Measurements from ENCODE around the gene IP6K3.

IP6K3 gene

DNA sequence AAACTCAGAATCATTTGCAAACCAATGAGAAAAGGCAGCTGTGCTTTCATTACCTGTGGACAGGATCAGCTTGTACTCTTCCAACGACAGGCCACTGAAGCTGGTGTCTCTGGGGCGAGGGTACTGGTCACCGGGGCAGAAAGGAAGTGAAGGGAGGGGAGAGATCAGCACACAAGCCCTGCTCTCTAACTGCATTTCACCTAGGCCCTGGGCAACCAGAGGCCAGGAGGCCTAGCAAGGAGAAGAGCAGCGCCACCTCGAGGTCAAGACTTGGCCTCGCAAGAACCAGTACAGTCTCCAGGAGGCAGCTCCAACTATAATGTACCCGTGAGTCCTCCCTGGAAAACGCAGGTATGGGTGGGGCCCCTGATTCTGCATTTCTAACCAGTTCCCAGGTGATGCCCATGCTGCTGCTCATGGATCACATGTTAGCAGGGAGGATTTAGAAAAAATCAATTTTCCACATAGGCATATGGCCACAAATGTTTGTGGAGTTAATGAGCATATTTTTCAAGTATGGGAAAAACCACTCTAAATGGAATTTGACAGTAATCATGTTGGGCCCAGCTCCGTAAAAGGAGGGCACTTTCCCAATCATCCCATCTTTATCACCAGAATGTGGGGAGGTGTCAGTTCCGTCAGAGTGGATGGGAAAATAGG lies 46.2 kb downstream of the IP6K3 start:
- Histone ChIP-seq H3K36me3 (ENCODE audit: insufficient read depth, insufficient read length, low read length) (peaks cover 78% of the 10 kb centered on the region), H3K27me3 (ENCODE audit: insufficient read depth, insufficient read length) (no peaks in the 10 kb centered on the region), H3K9ac (ENCODE audit: insufficient read length, low read depth) (no peak overlapping the region), H3K4me3 (ENCODE audit: insufficient read length, low read depth) (no peak overlapping the region), H3K9me3 (ENCODE audit: insufficient read depth, low read length) (no peaks in the 10 kb centered on the region), H3K4me1 (ENCODE audit: insufficient read depth, insufficient read length) (peaks cover 8% of the 10 kb centered on the region)
- DNase-seq (ENCODE audit: low read depth, low spot score), result peak; percentile 68
- no peak for TF ChIP-seq SUZ12 (IDR thresholded peaks at IDR 0.05; ENCODE audit: extremely low read depth, insufficient read depth, insufficient read length)
- no peak for TF ChIP-seq ZNF274 (IDR thresholded peaks at IDR 0.05; ENCODE audit: low read depth, low read length)
- TF ChIP-seq YY1 (IDR thresholded peaks at IDR 0.05; ENCODE audit: insufficient read depth, insufficient read length), result no peak

GRCh38 chr6:33699739-33700138 lies 47.0 kb downstream of the IP6K3 start:
- DNase-seq (ENCODE audit: low read depth, low spot score), result no peak
- Histone ChIP-seq H3K9me3 (ENCODE audit: insufficient read depth, low read length) (no peaks in the 10 kb centered on the region), H3K36me3 (ENCODE audit: insufficient read depth, insufficient read length, low read length) (peaks cover 85% of the 10 kb centered on the region), H3K4me3 (ENCODE audit: insufficient read length, low read depth) (no peak overlapping the region), H3K4me1 (ENCODE audit: insufficient read depth, insufficient read length) (peaks cover 10% of the 10 kb centered on the region), H3K9ac (ENCODE audit: insufficient read length, low read depth) (no peak overlapping the region), H3K27me3 (ENCODE audit: insufficient read depth, insufficient read length) (no peaks in the 10 kb centered on the region)
- TF ChIP-seq SUZ12 (IDR thresholded peaks at IDR 0.05; ENCODE audit: extremely low read depth, insufficient read depth, insufficient read length) (no peak), ZNF274 (IDR thresholded peaks at IDR 0.05; ENCODE audit: low read depth, low read length) (no peak), YY1 (IDR thresholded peaks at IDR 0.05; ENCODE audit: insufficient read depth, insufficient read length) (no peak)

- Histone ChIP-seq H3K4me1 (ENCODE audit: insufficient read depth, insufficient read length) (peaks cover 10% of the 10 kb centered on the region), H3K4me3 (ENCODE audit: insufficient read length, low read depth) (no peak overlapping the region), H3K9me3 (ENCODE audit: insufficient read depth, low read length) (no peaks in the 10 kb centered on the region), H3K27me3 (ENCODE audit: insufficient read depth, insufficient read length) (no peaks in the 10 kb centered on the region), H3K9ac (ENCODE audit: insufficient read length, low read depth) (no peak overlapping the region), H3K36me3 (ENCODE audit: insufficient read depth, insufficient read length, low read length) (peaks cover 83% of the 10 kb centered on the region)
- DNase-seq (ENCODE audit: low read depth, low spot score), result no peak
- TF ChIP-seq SUZ12 (IDR thresholded peaks at IDR 0.05; ENCODE audit: extremely low read depth, insufficient read depth, insufficient read length), result no peak
- no peak for TF ChIP-seq YY1 (IDR thresholded peaks at IDR 0.05; ENCODE audit: insufficient read depth, insufficient read length)
- TF ChIP-seq ZNF274 (IDR thresholded peaks at IDR 0.05; ENCODE audit: low read depth, low read length), result no peak
Observed at GRCh38 chr6:33699131-33699530, 47.6 kb downstream of the IP6K3 start.

GRCh38 chr6:33698494-33698893 lies 48.2 kb downstream of the IP6K3 start:
- no peak overlapping the region for H3K4me3 ChIP-seq (ENCODE audit: insufficient read length, low read depth)
- H3K9ac ChIP-seq (ENCODE audit: insufficient read length, low read depth), result no peak overlapping the region
- H3K27me3 ChIP-seq (ENCODE audit: insufficient read depth, insufficient read length), result no peaks in the 10 kb centered on the region
- peaks cover 85% of the 10 kb centered on the region for H3K36me3 ChIP-seq (ENCODE audit: insufficient read depth, insufficient read length, low read length)
- peaks cover 10% of the 10 kb centered on the region for H3K4me1 ChIP-seq (ENCODE audit: insufficient read depth, insufficient read length)
- TF ChIP-seq YY1 (IDR thresholded peaks at IDR 0.05; ENCODE audit: insufficient read depth, insufficient read length), result no peak
- no peak for TF ChIP-seq SUZ12 (IDR thresholded peaks at IDR 0.05; ENCODE audit: extremely low read depth, insufficient read depth, insufficient read length)
- TF ChIP-seq ZNF274 (IDR thresholded peaks at IDR 0.05; ENCODE audit: low read depth, low read length), result no peak
- H3K9me3 ChIP-seq (ENCODE audit: insufficient read depth, low read length), result no peaks in the 10 kb centered on the region
- DNase-seq (ENCODE audit: low read depth, low spot score), result no peak

DNA sequence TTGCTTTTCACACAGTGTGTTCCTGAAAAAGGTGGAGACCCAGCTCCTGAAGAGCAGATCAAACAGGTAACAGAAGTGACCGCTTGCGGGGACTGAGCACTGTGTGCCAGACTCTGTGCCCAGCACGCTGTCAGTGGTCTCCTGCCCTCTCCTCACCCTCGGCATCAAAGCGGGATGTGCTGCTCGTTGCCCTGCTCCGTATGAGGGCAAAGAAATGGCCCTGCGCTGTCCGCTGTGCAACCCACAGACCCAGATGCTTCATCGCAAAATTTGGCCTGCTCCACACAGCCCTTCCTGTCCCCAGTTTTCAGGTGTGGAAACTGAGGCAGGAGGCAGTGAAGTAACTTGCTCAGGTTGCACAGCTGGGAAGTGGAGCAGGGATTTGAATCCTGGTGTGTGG lies 48.9 kb downstream of the IP6K3 start:
- no peaks in the 10 kb centered on the region for H3K27me3 ChIP-seq (ENCODE audit: insufficient read depth, insufficient read length)
- no peak overlapping the region for H3K9ac ChIP-seq (ENCODE audit: insufficient read length, low read depth)
- no peak overlapping the region for H3K4me3 ChIP-seq (ENCODE audit: insufficient read length, low read depth)
- no peaks in the 10 kb centered on the region for H3K9me3 ChIP-seq (ENCODE audit: insufficient read depth, low read length)
- H3K4me1 ChIP-seq (ENCODE audit: insufficient read depth, insufficient read length), result peaks cover 10% of the 10 kb centered on the region
- TF ChIP-seq YY1 (IDR thresholded peaks at IDR 0.05; ENCODE audit: insufficient read depth, insufficient read length) (no peak), ZNF274 (IDR thresholded peaks at IDR 0.05; ENCODE audit: low read depth, low read length) (no peak), SUZ12 (IDR thresholded peaks at IDR 0.05; ENCODE audit: extremely low read depth, insufficient read depth, insufficient read length) (no peak)
- DNase-seq (ENCODE audit: low read depth, low spot score), result no peak
- peaks cover 87% of the 10 kb centered on the region for H3K36me3 ChIP-seq (ENCODE audit: insufficient read depth, insufficient read length, low read length)

DNA sequence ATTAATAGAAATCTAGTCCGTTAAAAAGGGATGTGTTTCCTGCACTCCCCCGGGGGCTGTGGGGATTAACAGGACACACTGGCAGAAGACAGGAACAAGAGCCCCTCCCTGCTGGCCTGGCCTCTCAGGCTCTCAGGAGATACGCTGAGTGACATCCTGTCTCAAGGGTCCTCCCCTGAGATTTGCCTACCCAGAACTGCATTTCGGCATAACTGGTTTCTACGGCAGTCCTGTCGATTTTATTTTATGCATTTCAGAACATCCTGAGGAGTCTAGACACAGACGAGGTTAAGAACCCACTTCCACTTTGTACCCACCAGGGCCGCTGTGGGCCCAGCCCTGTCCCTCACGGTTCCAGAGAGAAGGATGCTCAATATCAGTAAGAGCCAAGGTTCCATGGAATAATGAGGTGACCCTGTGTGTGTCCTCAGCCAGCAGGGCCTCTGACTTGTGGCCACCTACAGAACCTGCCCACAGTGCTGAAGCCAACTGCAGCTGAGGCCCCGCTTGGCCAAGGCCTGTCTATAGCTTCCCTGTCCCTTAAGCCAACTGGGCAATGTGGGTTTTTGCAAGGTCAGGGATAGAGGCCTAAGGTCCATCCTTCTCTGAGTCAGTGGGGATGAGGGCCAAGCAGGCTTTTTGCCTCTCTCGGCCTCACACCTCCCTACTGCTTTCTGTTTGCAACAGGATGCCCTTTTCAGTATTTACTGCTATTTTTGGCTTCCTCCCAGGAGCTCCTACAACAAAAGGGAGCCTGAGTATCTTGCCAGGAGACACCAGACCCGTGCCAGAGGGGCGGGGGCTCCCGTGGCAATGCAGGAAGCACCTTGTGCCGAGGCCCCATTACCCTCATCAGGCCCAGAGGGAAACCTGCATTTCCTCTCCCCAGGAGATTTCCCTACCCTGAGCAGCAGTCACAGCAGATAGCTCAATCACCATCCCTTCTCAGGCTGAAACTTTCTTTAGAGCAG lies 49.9 kb downstream of the IP6K3 start:
- Histone ChIP-seq H3K27me3 (ENCODE audit: insufficient read depth, insufficient read length) (no peaks in the 10 kb centered on the region), H3K9me3 (ENCODE audit: insufficient read depth, low read length) (no peaks in the 10 kb centered on the region), H3K9ac (ENCODE audit: insufficient read length, low read depth) (peak overlapping the region; percentile 26), H3K36me3 (ENCODE audit: insufficient read depth, insufficient read length, low read length) (peaks cover 87% of the 10 kb centered on the region), H3K4me1 (ENCODE audit: insufficient read depth, insufficient read length) (peaks cover 13% of the 10 kb centered on the region), H3K4me3 (ENCODE audit: insufficient read length, low read depth) (no peak overlapping the region)
- no peak for DNase-seq (ENCODE audit: low read depth, low spot score)
- TF ChIP-seq YY1 (IDR thresholded peaks at IDR 0.05; ENCODE audit: insufficient read depth, insufficient read length) (no peak), SUZ12 (IDR thresholded peaks at IDR 0.05; ENCODE audit: extremely low read depth, insufficient read depth, insufficient read length) (no peak)

- DNase-seq (ENCODE audit: low read depth, low spot score), result no peak
- TF ChIP-seq YY1 (IDR thresholded peaks at IDR 0.05; ENCODE audit: insufficient read depth, insufficient read length), result no peak
- TF ChIP-seq ZNF274 (IDR thresholded peaks at IDR 0.05; ENCODE audit: low read depth, low read length), result no peak
- no peak for TF ChIP-seq SUZ12 (IDR thresholded peaks at IDR 0.05; ENCODE audit: extremely low read depth, insufficient read depth, insufficient read length)
- no peak overlapping the region for H3K9ac ChIP-seq (ENCODE audit: insufficient read length, low read depth)
- no peak overlapping the region for H3K4me3 ChIP-seq (ENCODE audit: insufficient read length, low read depth)
- peaks cover 87% of the 10 kb centered on the region for H3K36me3 ChIP-seq (ENCODE audit: insufficient read depth, insufficient read length, low read length)
- H3K9me3 ChIP-seq (ENCODE audit: insufficient read depth, low read length), result no peaks in the 10 kb centered on the region
- H3K4me1 ChIP-seq (ENCODE audit: insufficient read depth, insufficient read length), result peaks cover 18% of the 10 kb centered on the region
- no peaks in the 10 kb centered on the region for H3K27me3 ChIP-seq (ENCODE audit: insufficient read depth, insufficient read length)
Observed at GRCh38 chr6:33696076-33696475, 50.6 kb downstream of the IP6K3 start.
